K562 (cell line): Measurements from ENCODE around the gene C6orf89. TPM values are rescaled to one million over a fixed set of nuclear protein-coding genes. Genes with fewer than 3 reads are reported as not detected.

Experiments used
- ARNT ChIP-seq, 2 experiments: fragments of 450-650 bp; IDR thresholded peaks; 2 replicates each; pipeline ENCODE4 v1.6.1; 2016; ENCODE audit warnings: mild to moderate bottlenecking in 1 of 2
- ATF6 ChIP-seq: sonication (generic); formaldehyde crosslinking; IDR thresholded peaks from 2 replicates; pipeline ENCODE4 v1.4.0; 2020; ENCODE audit warnings: mild to moderate bottlenecking, missing genetic modification reagents
- CBFB ChIP-seq: sonication (generic); formaldehyde crosslinking; IDR thresholded peaks from 2 replicates; pipeline ENCODE4 v1.4.0; 2020; ENCODE audit warnings: mild to moderate bottlenecking, missing genetic modification reagents
- CREM ChIP-seq: IDR thresholded peaks from 2 replicates; pipeline ENCODE4 v1.6.1; 2014; ENCODE audit warnings: antibody characterized with exemption, low read depth
- E2F3 ChIP-seq: fragments of 250-450 bp; sonication (Bioruptor Pico); IDR thresholded peaks from 2 replicates; pipeline ENCODE4 v1.4.0; 2020; ENCODE audit warnings: mild to moderate bottlenecking
- HDAC2 ChIP-seq: fragments of 450-650 bp; IDR thresholded peaks from 2 replicates; pipeline ENCODE4 v1.6.1; 2016; ENCODE audit warnings: mild to moderate bottlenecking
- HES1 ChIP-seq: fragments of 450-650 bp; IDR thresholded peaks from 2 replicates; pipeline ENCODE4 v1.6.1; 2016; ENCODE audit warnings: low read depth, mild to moderate bottlenecking, moderate library complexity
- NKRF ChIP-seq: fragments of 450-650 bp; IDR thresholded peaks from 2 replicates; pipeline ENCODE4 v1.6.1; 2016; ENCODE audit warnings: borderline replicate concordance
- PYGO2 ChIP-seq: fragments of 450-650 bp; IDR thresholded peaks from 2 replicates; pipeline ENCODE4 v1.6.1; 2016; ENCODE audit warnings: mild to moderate bottlenecking, missing genetic modification characterization, moderate library complexity, missing compliant biosample characterization
- SETDB1 ChIP-seq: IDR thresholded peaks from one replicate; pipeline ENCODE4 v1.6.1; 2012; ENCODE audit warnings: low read length, control low read depth, inconsistent platforms
- SFPQ ChIP-seq: fragments of 200-400 bp; formaldehyde crosslinking; IDR thresholded peaks from 2 replicates; pipeline ENCODE4 v1.6.1; 2017; ENCODE audit warnings: mild to moderate bottlenecking, low read depth, low read length, moderate library complexity
- ZBTB5 ChIP-seq: fragments of 450-650 bp; IDR thresholded peaks from 2 replicates; pipeline ENCODE4 v1.6.1; 2017; ENCODE audit warnings: antibody characterized with exemption
- ZNF23 ChIP-seq: fragments of 250-450 bp; sonication (Bioruptor Pico); IDR thresholded peaks from 2 replicates; pipeline ENCODE4 v1.4.0; 2020; ENCODE audit warnings: mild to moderate bottlenecking
- ZNF277 ChIP-seq: fragments of 250-450 bp; sonication (Bioruptor Pico); IDR thresholded peaks from 2 replicates; pipeline ENCODE4 v1.8.0; 2022; ENCODE audit warnings: inconsistent platforms, mild to moderate bottlenecking, moderate library complexity, borderline replicate concordance
- ZNF586 ChIP-seq: fragments of 450-650 bp; formaldehyde crosslinking; conservative IDR thresholded peaks from 2 replicates; pipeline ENCODE4 v1.4.0; 2020; ENCODE audit warnings: mild to moderate bottlenecking, moderate library complexity
- polyA plus RNA-seq, 8 experiments: library from polyadenylated mRNA; depleted of rRNA in 4 of 8; stranded (reverse) in 5 of 8; unstranded in 3 of 8; fragments of >200 nt; fragmentation: Nextera tagmentation in 2 of 8; fragmentation: Illumina TruSeq in 1 of 8; extraction: Ambion mirVana in 2 of 8; extraction: Trizol in 1 of 8; gene quantifications; 2 replicates each; pipeline versions ENCODE4 v1.2.1 to v1.2.3, GENCODE V29; 2011 to 2014; ENCODE audit warnings: inconsistent platforms in 1 of 8, missing spikeins in 1 of 8
- total RNA-seq, 7 experiments: library from RNA; depleted of rRNA in 6 of 7; stranded (reverse); fragments of >200 nt in 6 of 7; fragmentation: Illumina TruSeq in 2 of 7; extraction: Trizol in 2 of 7; gene quantifications; 2 replicates each; pipeline versions ENCODE4 v1.2.1 to v1.2.3, GENCODE V29; 2011 to 2021; ENCODE audit warnings: low replicate concordance in 1 of 7

C6orf89 gene
- total and polyA plus RNA-seq, 9 of the 15 experiments (the other 6 are each of a cell fraction or from before 2014, with no cell fraction given): 35.2 to 111 (median 58.5) TPM

GRCh38 chr6:36848658-36849441, 36.9 kb upstream of the C6orf89 start (continued):
- TF ChIP-seq ZBTB5: no peak
- 0 out of 2 replicates have a peak, but pooled peaks have one; percentile 41 for TF ChIP-seq ATF6 (CRISPR knock-in tag)
- TF ChIP-seq PYGO2: no peak
- TF ChIP-seq ZNF277 (CRISPR knock-in tag): no peak
- TF ChIP-seq CBFB (CRISPR knock-in tag): no peak
- TF ChIP-seq CREM: peak; percentile 75
- TF ChIP-seq SFPQ: no peak
- TF ChIP-seq HES1: no peak
- no peak; a peak in 1 of 4 replicates for TF ChIP-seq ARNT (IDR thresholded peaks at IDR 0.05)
- TF ChIP-seq ZNF23 (CRISPR knock-in tag): no peak
- TF ChIP-seq HDAC2: peak; percentile 93
- no peak for TF ChIP-seq ZNF586 (CRISPR knock-in tag)
- 0 out of 2 replicates have a peak, but pooled peaks have one; percentile 46 for TF ChIP-seq E2F3 (CRISPR knock-in tag)
- TF ChIP-seq NKRF: peak; percentile 91; the same call in 1 of the 2 replicates
- TF ChIP-seq SETDB1: no peak
